IPS-15b (cell line): ENCODE measurements around the gene ANK2.

Experiments
- H3K27me3 ChIP-seq: one replicate; pipeline ENCODE4 v1.6.1; 2013; ENCODE audit warnings: low read length; ENCODE audit not compliant: control insufficient read depth, insufficient read depth
- H3K36me3 ChIP-seq: one replicate; pipeline ENCODE4 v1.6.1; 2013; ENCODE audit warnings: low read length; ENCODE audit not compliant: control insufficient read depth, insufficient read depth
- H3K4me1 ChIP-seq: one replicate; pipeline ENCODE4 v1.6.1; 2013; ENCODE audit warnings: mild to moderate bottlenecking, low read length; ENCODE audit not compliant: control insufficient read depth, insufficient read depth
- H3K4me3 ChIP-seq: one replicate; pipeline ENCODE4 v1.5.1; 2013; ENCODE audit warnings: low read depth, low read length
- H3K9ac ChIP-seq: one replicate; pipeline ENCODE4 v1.6.1; 2013; ENCODE audit warnings: low read depth, mild to moderate bottlenecking, low read length
- H3K9me3 ChIP-seq: one replicate; pipeline ENCODE4 v1.6.1; 2013; ENCODE audit warnings: mild to moderate bottlenecking, low read length; ENCODE audit not compliant: control insufficient read depth, insufficient read depth

Gene ANK2

GRCh38 chr4:113358784-113359183 is 309.3 kb downstream of the ANK2 start:
- H3K36me3 ChIP-seq: no peaks in the 10 kb centered on the region
- no peak overlapping the region for H3K4me3 ChIP-seq
- H3K27me3 ChIP-seq: no peaks in the 10 kb centered on the region
- H3K9me3 ChIP-seq: no peaks in the 10 kb centered on the region
- H3K9ac ChIP-seq: no peak overlapping the region
- H3K4me1 ChIP-seq: no peaks in the 10 kb centered on the region

- H3K9me3 ChIP-seq: no peaks in the 10 kb centered on the region
- no peaks in the 10 kb centered on the region for H3K27me3 ChIP-seq
- H3K36me3 ChIP-seq: no peaks in the 10 kb centered on the region
- no peak overlapping the region for H3K9ac ChIP-seq
- H3K4me1 ChIP-seq: no peaks in the 10 kb centered on the region
- no peak overlapping the region for H3K4me3 ChIP-seq
Observed at GRCh38 chr4:113365377-113365776, 315.9 kb downstream of the ANK2 start.

GRCh38 chr4:113368056-113368455 is 318.6 kb downstream of the ANK2 start:
- Histone ChIP-seq H3K4me3 (no peak overlapping the region), H3K36me3 (no peaks in the 10 kb centered on the region), H3K9me3 (no peaks in the 10 kb centered on the region)

GRCh38 chr4:113371111-113371510 is 321.7 kb downstream of the ANK2 start:
- Histone ChIP-seq H3K4me3 (no peak overlapping the region), H3K4me1 (no peaks in the 10 kb centered on the region), H3K27me3 (no peaks in the 10 kb centered on the region), H3K36me3 (no peaks in the 10 kb centered on the region), H3K9me3 (no peaks in the 10 kb centered on the region), H3K9ac (no peak overlapping the region)

More at GRCh38 chr4:113368056-113368455, 318.6 kb downstream of the ANK2 start:
- no peaks in the 10 kb centered on the region for H3K27me3 ChIP-seq
- no peaks in the 10 kb centered on the region for H3K4me1 ChIP-seq
- no peak overlapping the region for H3K9ac ChIP-seq

GRCh38 chr4:113375964-113376666 is 326.7 kb downstream of the ANK2 start:
- Histone ChIP-seq H3K36me3 (no peaks in the 10 kb centered on the region), H3K27me3 (no peaks in the 10 kb centered on the region), H3K9me3 (no peaks in the 10 kb centered on the region), H3K9ac (no peak overlapping the region), H3K4me3 (no peak overlapping the region), H3K4me1 (no peaks in the 10 kb centered on the region)

- no peaks in the 10 kb centered on the region for H3K27me3 ChIP-seq
- peaks cover 5% of the 10 kb centered on the region for H3K36me3 ChIP-seq
- H3K4me1 ChIP-seq: no peaks in the 10 kb centered on the region
- H3K9me3 ChIP-seq: no peaks in the 10 kb centered on the region
- H3K9ac ChIP-seq: no peak overlapping the region
- H3K4me3 ChIP-seq: no peak overlapping the region
Observed at GRCh38 chr4:113378836-113379235, 329.4 kb downstream of the ANK2 start.

- no peaks in the 10 kb centered on the region for H3K27me3 ChIP-seq
- peaks cover 5% of the 10 kb centered on the region for H3K36me3 ChIP-seq
- H3K4me3 ChIP-seq: no peak overlapping the region
- no peaks in the 10 kb centered on the region for H3K4me1 ChIP-seq
- H3K9me3 ChIP-seq: no peaks in the 10 kb centered on the region
- H3K9ac ChIP-seq: no peak overlapping the region
Observed at GRCh38 chr4:113382704-113383103, 333.3 kb downstream of the ANK2 start.

- Histone ChIP-seq H3K4me1 (no peaks in the 10 kb centered on the region), H3K9me3 (no peaks in the 10 kb centered on the region), H3K36me3 (peaks cover 5% of the 10 kb centered on the region), H3K27me3 (no peaks in the 10 kb centered on the region), H3K4me3 (no peak overlapping the region), H3K9ac (no peak overlapping the region)
Observed at GRCh38 chr4:113383111-113383785, 333.8 kb downstream of the ANK2 start.

GRCh38 chr4:113384600-113384999 is 335.1 kb downstream of the ANK2 start:
- Histone ChIP-seq H3K4me1 (no peaks in the 10 kb centered on the region), H3K4me3 (no peak overlapping the region), H3K9ac (no peak overlapping the region), H3K36me3 (peaks cover 5% of the 10 kb centered on the region), H3K27me3 (no peaks in the 10 kb centered on the region), H3K9me3 (peaks cover 6% of the 10 kb centered on the region)

- H3K4me3 ChIP-seq: no peak overlapping the region
- no peak overlapping the region for H3K9ac ChIP-seq
- no peaks in the 10 kb centered on the region for H3K4me1 ChIP-seq
- H3K27me3 ChIP-seq: no peaks in the 10 kb centered on the region
- H3K36me3 ChIP-seq: peaks cover 5% of the 10 kb centered on the region
- peaks cover 8% of the 10 kb centered on the region for H3K9me3 ChIP-seq
Observed at GRCh38 chr4:113385281-113385899, 335.9 kb downstream of the ANK2 start.

- no peak overlapping the region for H3K9ac ChIP-seq
- no peak overlapping the region for H3K4me3 ChIP-seq
- H3K36me3 ChIP-seq: no peaks in the 10 kb centered on the region
- H3K9me3 ChIP-seq: peaks cover 8% of the 10 kb centered on the region
- peaks cover 3% of the 10 kb centered on the region for H3K4me1 ChIP-seq
- no peaks in the 10 kb centered on the region for H3K27me3 ChIP-seq
Observed at GRCh38 chr4:113389160-113389559, 339.7 kb downstream of the ANK2 start.

GRCh38 chr4:113390850-113391249 is 341.4 kb downstream of the ANK2 start:
- Histone ChIP-seq H3K36me3 (no peaks in the 10 kb centered on the region), H3K27me3 (no peaks in the 10 kb centered on the region), H3K4me3 (no peak overlapping the region), H3K9me3 (peaks cover 8% of the 10 kb centered on the region), H3K9ac (no peak overlapping the region), H3K4me1 (peaks cover 6% of the 10 kb centered on the region)
